SK-N-SH (cell line): ENCODE results near the gene IRGC. TPM values are rescaled to one million over a fixed set of nuclear protein-coding genes. Genes with fewer than 3 reads are reported as not detected.
"Not testable (repeated sequence)": the region's sequence is repeated elsewhere in the genome, so short reads cannot be mapped to it uniquely, and the experiment has no call there.

ENCODE experiments used
- CTCF ChIA-PET: fragments of 300-600, 350-600 bp; formaldehyde crosslinking; extraction: SDS; loops from one replicate; lab custom pipeline; 2021; lab: Yijun Ruan, JAX
- POLR2A ChIA-PET: fragments of 350-600 bp; sonication (Branson Sonifier 250); formaldehyde crosslinking; extraction: SDS; loops from one replicate; lab custom pipeline; 2020; ENCODE audit warnings: antibody characterized with exemption, inconsistent platforms; lab: Yijun Ruan, JAX
- DNase-seq: peaks from one replicate; pipeline ENCODE4 v3.0.0; 2012
- H2AFZ ChIP-seq: fragments of 200-600 bp; sonication (generic); 2 replicates; pipeline ENCODE4 v1.8.1; 2016; ENCODE audit warnings: antibody characterized with exemption, mild to moderate bottlenecking, low read depth
- H3F3A ChIP-seq: fragments of 200-600 bp; sonication (generic); replicated peaks from 2 replicates; pipeline ENCODE3; 2016; ENCODE audit warnings: antibody characterized with exemption, mild to moderate bottlenecking; ENCODE audit not compliant: insufficient read depth
- H3K27ac ChIP-seq, 2 experiments: fragments of 200-500 bp in 1 of 2; fragments of 200-600 bp in 1 of 2; sonication (Bioruptor generic) in 1 of 2; sonication (generic), shearing (Covaris generic) in 1 of 2; 2 replicates each; pipeline versions ENCODE4 v1.5.1 to v1.6.1; 2014 to 2016; ENCODE audit warnings: low read depth in 2 of 2, inconsistent platforms in 1 of 2, low read length in 1 of 2, mild to moderate bottlenecking in 1 of 2, mixed read lengths in 1 of 2
- H3K27me3 ChIP-seq: fragments of 200-600 bp; sonication (generic), shearing (Covaris generic); 2 replicates; pipeline ENCODE4 v1.6.1; 2016; ENCODE audit warnings: mixed run types; ENCODE audit not compliant: insufficient read depth
- H3K36me3 ChIP-seq, 2 experiments: fragments of 200-500 bp in 1 of 2; fragments of 200-600 bp in 1 of 2; sonication (Bioruptor generic) in 1 of 2; sonication (generic) in 1 of 2; replicated peaks in 1 of 2; 2 replicates each; pipeline versions ENCODE3 to v1.5.1; 2014 to 2016; ENCODE audit warnings: low read length in 1 of 2, mild to moderate bottlenecking in 1 of 2; ENCODE audit not compliant: insufficient read depth in 2 of 2, control insufficient read depth in 1 of 2
- H3K4me1 ChIP-seq, 2 experiments: fragments of 200-500 bp in 1 of 2; fragments of 200-600 bp in 1 of 2; sonication (Bioruptor generic) in 1 of 2; sonication (generic), shearing (Covaris generic) in 1 of 2; 2 replicates each; pipeline versions ENCODE4 v1.5.1 to v1.6.1; 2014 to 2016; ENCODE audit warnings: low read depth in 1 of 2, low read length in 1 of 2, mixed run types in 1 of 2; ENCODE audit not compliant: insufficient read depth in 2 of 2, control insufficient read depth in 1 of 2
- H3K4me2 ChIP-seq: fragments of 200-600 bp; sonication (generic), shearing (Covaris generic); 2 replicates; pipeline ENCODE4 v1.6.1; 2017; ENCODE audit warnings: mixed run types
- H3K4me3 ChIP-seq, 2 experiments: fragments of 200-500 bp in 1 of 2; fragments of 200-600 bp in 1 of 2; sonication (Bioruptor generic) in 1 of 2; sonication (generic), shearing (Covaris generic) in 1 of 2; 2 replicates each; pipeline versions ENCODE4 v1.5.1 to v1.8.1; 2014 to 2016; ENCODE audit warnings: low read depth in 2 of 2, inconsistent platforms in 1 of 2, low read length in 1 of 2, mild to moderate bottlenecking in 1 of 2, mixed read lengths in 1 of 2, moderate library complexity in 1 of 2
- H3K79me2 ChIP-seq: fragments of 200-600 bp; sonication (generic); 2 replicates; pipeline ENCODE4 v1.8.1; 2017; ENCODE audit warnings: mild to moderate bottlenecking; ENCODE audit not compliant: insufficient read depth
- H3K9ac ChIP-seq: fragments of 200-600 bp; sonication (generic); 2 replicates; pipeline ENCODE4 v1.6.1; 2017; ENCODE audit warnings: mixed run types
- H3K9me2 ChIP-seq: fragments of 200-600 bp; sonication (generic); 2 replicates; pipeline ENCODE4 v1.6.1; 2017; ENCODE audit warnings: mixed run types
- H3K9me3 ChIP-seq: fragments of 200-600 bp; sonication (generic); 2 replicates; pipeline ENCODE4 v1.6.1; 2017; ENCODE audit warnings: mixed run types, mild to moderate bottlenecking, moderate library complexity
- H4K20me1 ChIP-seq: fragments of 200-600 bp; sonication (generic); 2 replicates; pipeline ENCODE4 v1.6.1; 2017; ENCODE audit warnings: mild to moderate bottlenecking, mixed run types; ENCODE audit not compliant: insufficient read depth
- EP300 ChIP-seq, 2 experiments: IDR thresholded peaks; 2 replicates each; pipeline versions ENCODE4 v1.4.0 to v1.6.1; 2012; ENCODE audit warnings: borderline replicate concordance in 1 of 2, low read depth in 1 of 2, low read length in 1 of 2
- FOSL2 ChIP-seq: IDR thresholded peaks from 2 replicates; pipeline ENCODE4 v1.4.0; 2012; ENCODE audit warnings: low read depth, mild to moderate bottlenecking, moderate library complexity, borderline replicate concordance
- JUND ChIP-seq: IDR thresholded peaks from 2 replicates; pipeline ENCODE4 v1.4.0; 2012
- MEF2A ChIP-seq: IDR thresholded peaks from 2 replicates; pipeline ENCODE4 v1.4.0; 2012; ENCODE audit warnings: low read depth, borderline replicate concordance
- NFIC ChIP-seq: IDR thresholded peaks from 2 replicates; pipeline ENCODE4 v1.4.0; 2012; ENCODE audit warnings: borderline replicate concordance
- RAD21 ChIP-seq: IDR thresholded peaks from 2 replicates; pipeline ENCODE4 v1.6.1; 2012; ENCODE audit warnings: mild to moderate bottlenecking, low read length
- RXRA ChIP-seq: IDR thresholded peaks from 2 replicates; pipeline ENCODE4 v1.4.0; 2012; ENCODE audit warnings: low read depth, mild to moderate bottlenecking, borderline replicate concordance
- TCF12 ChIP-seq: IDR thresholded peaks from 2 replicates; pipeline ENCODE4 v1.4.0; 2012
- WGBS: methylation state at CpG from one replicate; pipeline ENCODE4 v1.1.6; 2017; ENCODE audit warnings: low lambda C conversion rate; 5-methylcytosine and 5-hydroxymethylcytosine counted together
- polyA plus RNA-seq, 3 experiments: library from polyadenylated mRNA; depleted of rRNA; stranded (reverse); fragments of >200 nt; gene quantifications; 2 replicates each; pipeline ENCODE4 v1.2.3, GENCODE V29; 2012
- TF ChIP-seq, protein P1 (sequence below): fragments of 150-350 bp; IDR thresholded peaks from 2 replicates; pipeline ENCODE4 v1.6.1; 2016; ENCODE audit warnings: mild to moderate bottlenecking, low read depth, low read length
- TF ChIP-seq, protein P2 (sequence below): fragments of 200-600 bp; sonication (generic); IDR thresholded peaks from 2 replicates; pipeline ENCODE4 v1.6.1; 2017; ENCODE audit warnings: antibody characterized with exemption, mild to moderate bottlenecking, moderate library complexity
- TF ChIP-seq, protein P3 (sequence below): fragments of 150-350 bp; IDR thresholded peaks from 2 replicates; pipeline ENCODE4 v1.6.1; 2017; ENCODE audit warnings: antibody characterized with exemption, low read length, low read depth, borderline replicate concordance
- TF ChIP-seq, protein P4 (sequence below): IDR thresholded peaks from 2 replicates; pipeline ENCODE4; 2012

The IRGC gene
- polyA plus RNA-seq, 1 of the 3 experiments (the other 2 are of a cell fraction): not detected

DNA sequence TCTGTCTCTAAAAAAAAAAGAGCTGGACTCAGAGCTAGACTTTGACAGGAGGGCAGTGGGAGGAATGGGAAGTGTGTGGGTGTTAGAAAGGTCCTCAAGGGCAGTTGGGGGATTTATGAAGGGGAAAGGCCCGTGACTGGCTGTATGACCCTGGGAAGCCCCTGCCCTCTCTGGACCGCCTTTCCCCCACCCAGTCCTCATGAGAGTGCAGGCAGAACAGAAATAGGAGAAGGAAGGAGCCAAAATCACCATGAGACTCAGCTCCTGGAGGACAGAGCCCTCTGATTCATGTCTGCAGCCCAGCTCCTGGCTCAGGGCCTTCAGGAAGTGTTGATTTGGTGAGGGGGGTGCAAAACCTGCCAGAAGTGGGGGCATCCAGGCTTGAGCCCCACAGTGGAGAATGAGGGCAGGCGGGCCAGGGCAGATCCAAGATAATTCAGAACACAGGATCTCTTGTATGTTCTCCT is 47.6 kb downstream of the IRGC start:
- Histone ChIP-seq H2AFZ (peak overlapping the region; percentile 53; the same call in 1 of the 2 replicates), H3K4me2 (0 out of 2 replicates have a peak overlapping the region, but pooled peaks have one; percentile 17), H3K4me3 (no peak overlapping the region), H3K9me2 (no peaks in the 10 kb centered on the region), H3K79me2 (no peaks in the 10 kb centered on the region), H3K27me3 (no peaks in the 10 kb centered on the region), H3K36me3 (no peaks in the 10 kb centered on the region), H3K9ac (peak overlapping the region; percentile 17; the same call in 1 of the 2 replicates), H3K9me3 (no peaks in the 10 kb centered on the region), H4K20me1 (no peaks in the 10 kb centered on the region), H3K4me1 (peaks cover 0 to 30% of the 10 kb centered on the region in 2 experiments; a peak in 3 of 4 replicates), H3F3A (peaks cover 34% of the 10 kb centered on the region), H3K27ac (peak overlapping the region in 1 of 2 experiments; percentile 94; a peak in 2 of 4 replicates)
- no peak for DNase-seq
- WGBS: 31% methylated on average over 2 of the region's 3 CpGs
- POLR2A ChIA-PET: no interaction called here
- CTCF ChIA-PET: interaction anchor here (1.0 to 5.3 kb wide), 4 partner anchors 11 to 46 kb away, joined by 3 to 47 read pairs (median 11); no protein-coding TSS in a partner anchor
- TF ChIP-seq EP300 (IDR thresholded peaks at IDR 0.05; ENCODE audit: borderline replicate concordance in 1 of 2, low read depth in 1 of 2, low read length in 1 of 2) (peak in 1 of 2 experiments; percentile 28; a peak in 1 of 4 replicates), RXRA (no peak), RAD21 (no peak), JUND (no peak), TCF12 (peak; percentile 38; the same call in 1 of the 2 replicates), MEF2A (no peak), NFIC (peak; percentile 68), FOSL2 (peak; percentile 47; the same call in 1 of the 2 replicates)
- TF ChIP-seq, protein P1, sequence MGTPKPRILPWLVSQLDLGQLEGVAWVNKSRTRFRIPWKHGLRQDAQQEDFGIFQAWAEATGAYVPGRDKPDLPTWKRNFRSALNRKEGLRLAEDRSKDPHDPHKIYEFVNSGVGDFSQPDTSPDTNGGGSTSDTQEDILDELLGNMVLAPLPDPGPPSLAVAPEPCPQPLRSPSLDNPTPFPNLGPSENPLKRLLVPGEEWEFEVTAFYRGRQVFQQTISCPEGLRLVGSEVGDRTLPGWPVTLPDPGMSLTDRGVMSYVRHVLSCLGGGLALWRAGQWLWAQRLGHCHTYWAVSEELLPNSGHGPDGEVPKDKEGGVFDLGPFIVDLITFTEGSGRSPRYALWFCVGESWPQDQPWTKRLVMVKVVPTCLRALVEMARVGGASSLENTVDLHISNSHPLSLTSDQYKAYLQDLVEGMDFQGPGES: no peak
- TF ChIP-seq, protein P2, sequence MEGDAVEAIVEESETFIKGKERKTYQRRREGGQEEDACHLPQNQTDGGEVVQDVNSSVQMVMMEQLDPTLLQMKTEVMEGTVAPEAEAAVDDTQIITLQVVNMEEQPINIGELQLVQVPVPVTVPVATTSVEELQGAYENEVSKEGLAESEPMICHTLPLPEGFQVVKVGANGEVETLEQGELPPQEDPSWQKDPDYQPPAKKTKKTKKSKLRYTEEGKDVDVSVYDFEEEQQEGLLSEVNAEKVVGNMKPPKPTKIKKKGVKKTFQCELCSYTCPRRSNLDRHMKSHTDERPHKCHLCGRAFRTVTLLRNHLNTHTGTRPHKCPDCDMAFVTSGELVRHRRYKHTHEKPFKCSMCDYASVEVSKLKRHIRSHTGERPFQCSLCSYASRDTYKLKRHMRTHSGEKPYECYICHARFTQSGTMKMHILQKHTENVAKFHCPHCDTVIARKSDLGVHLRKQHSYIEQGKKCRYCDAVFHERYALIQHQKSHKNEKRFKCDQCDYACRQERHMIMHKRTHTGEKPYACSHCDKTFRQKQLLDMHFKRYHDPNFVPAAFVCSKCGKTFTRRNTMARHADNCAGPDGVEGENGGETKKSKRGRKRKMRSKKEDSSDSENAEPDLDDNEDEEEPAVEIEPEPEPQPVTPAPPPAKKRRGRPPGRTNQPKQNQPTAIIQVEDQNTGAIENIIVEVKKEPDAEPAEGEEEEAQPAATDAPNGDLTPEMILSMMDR: no peak
- TF ChIP-seq, protein P3, sequence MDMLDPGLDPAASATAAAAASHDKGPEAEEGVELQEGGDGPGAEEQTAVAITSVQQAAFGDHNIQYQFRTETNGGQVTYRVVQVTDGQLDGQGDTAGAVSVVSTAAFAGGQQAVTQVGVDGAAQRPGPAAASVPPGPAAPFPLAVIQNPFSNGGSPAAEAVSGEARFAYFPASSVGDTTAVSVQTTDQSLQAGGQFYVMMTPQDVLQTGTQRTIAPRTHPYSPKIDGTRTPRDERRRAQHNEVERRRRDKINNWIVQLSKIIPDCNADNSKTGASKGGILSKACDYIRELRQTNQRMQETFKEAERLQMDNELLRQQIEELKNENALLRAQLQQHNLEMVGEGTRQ: no peak
- TF ChIP-seq, protein P4, sequence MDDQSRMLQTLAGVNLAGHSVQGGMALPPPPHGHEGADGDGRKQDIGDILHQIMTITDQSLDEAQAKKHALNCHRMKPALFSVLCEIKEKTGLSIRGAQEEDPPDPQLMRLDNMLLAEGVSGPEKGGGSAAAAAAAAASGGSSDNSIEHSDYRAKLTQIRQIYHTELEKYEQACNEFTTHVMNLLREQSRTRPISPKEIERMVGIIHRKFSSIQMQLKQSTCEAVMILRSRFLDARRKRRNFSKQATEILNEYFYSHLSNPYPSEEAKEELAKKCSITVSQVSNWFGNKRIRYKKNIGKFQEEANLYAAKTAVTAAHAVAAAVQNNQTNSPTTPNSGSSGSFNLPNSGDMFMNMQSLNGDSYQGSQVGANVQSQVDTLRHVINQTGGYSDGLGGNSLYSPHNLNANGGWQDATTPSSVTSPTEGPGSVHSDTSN: no peak

DNA sequence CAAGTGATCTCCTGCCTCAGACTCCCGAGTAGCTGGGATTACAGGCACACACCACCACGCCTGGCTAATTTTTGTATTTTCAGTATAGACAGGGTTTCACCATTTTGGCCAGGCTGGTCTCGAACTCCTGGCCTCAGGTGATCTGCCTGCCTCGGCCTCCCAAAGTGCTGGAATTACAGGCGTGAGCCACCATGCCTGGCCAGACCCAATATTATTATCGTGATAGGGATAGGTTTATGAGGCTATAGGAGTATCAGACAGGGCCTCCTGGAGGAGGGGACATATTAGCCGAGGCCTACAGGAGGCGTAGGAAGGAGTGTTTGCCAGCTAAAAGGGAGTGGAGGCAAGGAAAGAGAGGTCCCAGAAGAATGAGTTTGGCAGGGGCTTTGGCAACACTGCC is 48.8 kb downstream of the IRGC start:
- Histone ChIP-seq H3F3A (peaks cover 34% of the 10 kb centered on the region), H2AFZ (0 out of 2 replicates have a peak overlapping the region, but pooled peaks have one; percentile 50), H3K4me1 (peaks cover 0 to 21% of the 10 kb centered on the region in 2 experiments; a peak in 3 of 4 replicates), H3K4me2 (peak overlapping the region; percentile 41), H3K27ac (peak overlapping the region; percentile 11 to 94; a peak in 3 of 4 replicates), H3K9ac (peak overlapping the region; percentile 50)
- CTCF ChIA-PET: interaction anchor here (1.4 to 5.4 kb wide), 4 partner anchors 9 to 21 kb away, joined by 4 to 47 read pairs (median 34); partner anchors contain the start of gene SMG9
- H3K79me2 ChIP-seq, POLR2A ChIA-PET, H3K9me3 ChIP-seq, H3K9me2 ChIP-seq, DNase-seq, H3K4me3 ChIP-seq, H4K20me1 ChIP-seq, H3K27me3 ChIP-seq, H3K36me3 ChIP-seq: not testable (repeated sequence)
- 70% methylated on average over 8 of the region's 8 CpGs for WGBS
